GM19193 (cell line): ENCODE measurements around the gene KAT2B.

Experiments
- POLR2A ChIP-seq: IDR thresholded peaks from 4 replicates; pipeline ENCODE4 v1.6.1; 2011; ENCODE audit not compliant: insufficient read depth, insufficient read length; ENCODE audit errors: extremely low read depth

Gene KAT2B

DNA sequence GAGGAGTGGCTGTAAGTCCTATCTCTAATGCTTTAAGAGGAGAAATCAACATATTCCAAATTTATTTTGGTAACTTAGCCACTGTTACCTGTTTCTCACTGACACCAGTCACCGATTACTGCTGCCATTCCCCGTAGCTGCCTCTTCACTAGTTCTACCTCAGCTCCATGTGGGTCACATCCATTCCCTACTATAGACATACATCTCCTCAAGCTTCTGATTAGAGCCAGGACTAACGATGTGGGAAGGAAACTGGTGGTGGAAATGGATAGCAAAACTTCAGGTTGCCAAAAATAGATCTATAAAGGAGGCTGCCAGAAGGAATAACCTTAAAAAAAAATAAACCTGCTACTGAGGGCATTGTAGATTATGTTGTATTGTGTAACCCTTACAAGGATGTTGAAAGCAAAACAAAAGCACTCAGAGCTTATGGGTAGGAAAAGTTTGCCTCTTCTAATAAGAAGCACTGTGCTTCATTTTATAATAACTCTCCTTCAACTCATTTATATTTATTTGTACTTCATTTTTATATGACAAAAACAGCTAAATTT, 56.0 kb downstream of the KAT2B start:
- TF ChIP-seq POLR2A: no peak

DNA sequence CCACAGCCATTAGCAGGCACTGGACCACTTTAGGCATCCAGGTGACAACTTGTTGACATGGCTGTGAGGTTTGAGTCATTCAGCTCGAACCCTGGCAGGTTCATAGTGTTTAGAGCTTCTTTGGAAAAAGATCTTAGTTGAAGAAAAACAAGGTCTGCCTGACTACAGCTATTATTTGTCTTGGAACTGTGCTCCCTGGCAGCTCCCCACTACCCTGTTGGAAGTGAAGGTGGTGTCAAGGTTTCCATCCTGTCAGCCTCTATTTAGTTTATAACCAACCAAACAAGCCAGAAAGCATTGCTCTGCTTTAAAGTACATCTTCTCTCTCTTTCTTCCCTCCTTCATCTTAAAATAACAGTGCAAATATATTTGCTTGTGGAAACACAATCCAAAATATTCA, 56.8 kb downstream of the KAT2B start:
- TF ChIP-seq POLR2A: no peak

DNA sequence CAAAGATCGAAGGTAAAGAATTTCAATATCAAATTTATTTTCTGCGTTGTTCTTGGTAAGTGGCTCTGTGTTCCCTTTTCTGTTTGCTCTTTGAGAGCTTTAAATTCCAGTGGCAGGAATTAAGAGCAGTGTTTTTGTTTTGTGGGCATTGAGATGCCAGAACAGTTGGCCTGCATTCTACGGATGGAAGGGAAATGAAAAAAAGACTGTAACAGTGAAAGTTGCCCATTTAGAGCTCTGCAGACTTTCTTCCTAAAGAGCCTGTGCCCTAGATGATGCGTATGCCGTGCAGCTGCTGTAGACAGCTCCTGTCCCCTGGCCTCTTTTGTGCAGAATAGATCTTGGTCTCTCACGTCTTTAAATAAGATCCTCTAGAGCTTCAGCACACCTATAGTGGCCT, 58.8 kb downstream of the KAT2B start:
- TF ChIP-seq POLR2A: no peak

DNA sequence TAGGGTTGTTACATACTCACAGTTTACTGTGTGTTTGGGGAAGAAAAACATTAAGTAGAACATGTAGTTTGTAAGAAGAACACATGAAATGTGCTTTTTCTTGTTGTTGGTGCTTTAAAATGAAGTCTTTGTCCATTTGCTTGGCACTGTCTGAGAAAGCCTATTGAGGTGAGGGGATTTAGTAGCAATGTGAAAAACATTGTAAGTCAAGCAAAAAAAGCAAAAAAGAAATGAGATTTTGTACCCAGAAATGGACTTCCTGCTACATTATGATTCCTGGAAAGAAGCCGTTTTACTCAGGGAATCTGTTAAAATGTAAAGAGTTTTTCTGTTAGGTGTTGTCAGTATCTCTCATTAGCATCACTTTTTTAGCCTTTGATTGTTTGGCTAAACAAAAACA, 59.9 kb downstream of the KAT2B start:
- no peak for TF ChIP-seq POLR2A

DNA sequence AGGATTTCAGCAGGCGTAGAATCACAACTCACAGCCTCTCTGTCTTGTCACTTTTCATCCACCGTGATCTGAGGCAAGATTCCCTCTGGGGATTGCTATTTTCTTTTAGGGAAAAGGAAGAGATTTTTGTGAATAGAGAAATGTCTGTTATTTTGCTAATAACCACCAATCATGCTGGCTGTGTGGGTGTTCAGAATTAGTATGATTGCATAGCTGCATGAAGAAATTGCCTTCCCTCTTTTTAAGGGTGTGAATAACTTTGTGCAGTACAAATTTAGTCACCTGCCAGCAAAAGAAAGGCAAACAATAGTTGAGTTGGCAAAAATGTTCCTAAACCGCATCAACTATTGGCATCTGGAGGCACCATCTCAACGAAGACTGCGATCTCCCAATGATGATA, 60.8 kb downstream of the KAT2B start:
- TF ChIP-seq POLR2A: no peak

DNA sequence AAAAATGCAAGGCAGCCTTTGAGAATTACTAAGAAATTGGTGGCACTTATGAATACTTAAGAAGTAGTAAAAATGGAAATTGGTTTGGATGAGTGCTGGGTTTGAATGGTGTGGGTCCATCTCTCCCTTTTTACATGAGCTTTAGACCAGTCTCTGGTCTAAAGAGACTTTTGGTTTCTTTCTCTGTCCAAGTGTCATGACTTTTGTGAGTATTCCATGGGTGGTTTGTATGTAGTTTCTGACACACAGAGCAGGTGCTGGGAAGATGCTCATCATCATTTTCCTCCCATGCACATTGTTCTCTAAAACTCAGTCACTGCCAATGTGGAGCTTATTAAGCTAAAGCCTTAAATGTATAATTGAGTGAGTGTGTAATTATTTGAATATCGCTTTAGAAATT, 63.5 kb downstream of the KAT2B start:
- no peak for TF ChIP-seq POLR2A

DNA sequence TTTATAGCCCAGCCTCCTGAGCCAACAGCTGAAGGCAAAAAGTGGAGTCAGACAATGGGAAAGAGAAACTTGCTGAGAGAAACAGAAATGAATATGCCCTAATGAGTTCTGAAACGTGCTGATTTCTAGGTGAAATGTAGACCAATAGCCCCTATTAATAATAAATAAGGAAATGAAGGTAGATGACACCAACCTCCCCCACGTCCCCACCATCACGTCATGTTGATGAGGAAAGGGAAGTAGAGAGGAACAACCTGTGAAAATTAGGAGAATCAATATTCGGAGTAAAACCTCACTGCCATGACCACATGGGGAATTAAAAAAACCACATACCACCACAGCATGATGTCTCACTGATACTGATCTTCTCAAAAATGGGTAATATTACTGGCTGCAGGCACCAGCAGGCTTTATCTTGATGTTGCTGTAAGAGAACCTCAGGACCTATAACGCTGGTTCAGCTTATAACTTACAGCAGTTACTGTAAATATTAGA, 64.0 kb downstream of the KAT2B start:
- no peak for TF ChIP-seq POLR2A

DNA sequence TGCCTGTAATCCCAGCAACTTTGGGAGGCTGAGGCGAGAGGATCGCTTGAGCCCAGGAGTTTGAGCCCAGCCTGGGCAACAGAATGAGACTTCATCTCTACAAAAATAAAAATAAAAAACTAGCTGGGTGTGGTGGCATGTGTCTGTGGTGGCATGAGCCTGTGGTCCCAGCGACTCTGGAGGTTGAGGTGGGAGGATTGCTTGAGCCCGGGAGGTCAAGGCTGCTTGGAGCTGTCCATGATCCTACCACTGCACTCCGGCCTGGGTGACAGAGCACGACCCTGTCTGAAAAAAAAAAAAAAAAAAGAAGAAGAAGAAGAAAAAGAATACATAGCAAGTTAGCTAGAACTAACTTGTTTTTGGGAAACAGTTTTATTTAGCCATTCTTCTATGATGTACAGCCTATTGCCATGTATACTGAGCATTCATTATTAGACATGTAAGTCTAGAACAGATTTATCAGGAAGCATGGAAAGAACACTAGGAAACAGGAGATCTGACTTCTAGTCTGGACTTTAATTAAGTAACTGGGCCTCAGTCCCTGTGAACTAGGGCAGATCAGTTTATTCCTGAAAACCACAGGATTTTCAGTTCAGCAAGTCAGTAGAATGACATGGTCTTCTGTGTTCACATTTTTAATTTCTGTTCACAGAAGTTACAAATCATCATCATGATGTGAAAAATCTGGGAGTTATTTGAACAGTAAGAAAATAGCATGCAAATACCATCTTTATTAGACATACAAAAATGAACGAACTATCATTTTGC, 65.5 kb downstream of the KAT2B start:
- no peak for TF ChIP-seq POLR2A

DNA sequence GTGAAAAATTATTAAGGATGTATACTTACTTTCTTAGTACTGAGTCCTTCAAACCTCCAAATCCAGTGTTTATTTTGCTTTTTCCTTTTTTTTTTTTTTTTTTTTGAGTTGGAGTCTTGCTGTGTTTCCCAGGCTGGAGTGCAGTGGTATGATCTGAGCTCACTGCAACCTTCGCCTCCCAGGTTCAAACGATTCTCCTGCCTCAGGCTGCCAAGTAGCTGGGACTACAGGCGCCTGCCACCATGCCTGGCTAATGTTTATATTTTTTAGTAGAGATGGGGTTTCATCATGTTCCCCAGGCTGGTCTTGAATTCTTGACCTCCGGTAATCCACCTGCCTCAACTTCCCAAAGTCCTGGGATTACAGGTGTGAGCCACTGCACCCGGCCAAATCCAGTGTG, 67.5 kb downstream of the KAT2B start:
- no peak for TF ChIP-seq POLR2A

DNA sequence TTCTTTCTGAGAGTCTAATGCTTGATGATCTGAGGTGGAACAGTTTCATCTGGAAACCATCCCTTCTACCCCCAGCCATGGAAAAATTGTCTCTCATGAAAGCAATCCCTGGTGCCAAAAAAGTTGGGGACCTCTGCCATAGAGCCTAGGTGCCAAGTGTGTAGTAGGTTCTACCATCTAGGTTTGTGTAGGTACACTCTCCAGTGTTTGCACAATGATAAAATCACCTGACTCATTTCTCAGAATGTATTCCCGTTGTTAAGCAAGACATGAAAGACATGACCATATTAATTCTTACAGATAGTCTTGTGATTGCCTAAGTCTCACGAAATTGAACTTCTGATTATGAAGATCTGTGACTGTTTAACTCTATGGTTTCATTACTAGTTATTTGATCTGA, 68.6 kb downstream of the KAT2B start:
- no peak for TF ChIP-seq POLR2A

DNA sequence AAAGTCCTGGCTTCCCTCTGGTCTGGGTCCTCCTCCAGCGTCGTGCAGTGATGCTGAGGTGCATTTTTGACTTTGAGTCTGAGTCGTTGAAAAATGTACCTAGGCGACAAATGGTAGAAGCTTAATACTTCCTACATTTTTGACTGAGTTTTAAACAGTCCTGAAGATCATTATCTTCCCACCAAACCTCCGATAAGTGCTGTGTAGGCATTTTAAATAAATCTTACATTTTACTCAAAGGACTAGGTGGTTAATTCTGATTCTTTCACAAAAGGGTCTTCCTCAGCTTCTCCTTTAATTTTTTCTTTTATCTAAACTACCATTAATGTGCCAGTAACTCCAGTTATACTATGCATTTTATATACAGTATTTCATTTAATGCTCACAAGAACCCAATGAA, 70.6 kb downstream of the KAT2B start:
- no peak for TF ChIP-seq POLR2A

DNA sequence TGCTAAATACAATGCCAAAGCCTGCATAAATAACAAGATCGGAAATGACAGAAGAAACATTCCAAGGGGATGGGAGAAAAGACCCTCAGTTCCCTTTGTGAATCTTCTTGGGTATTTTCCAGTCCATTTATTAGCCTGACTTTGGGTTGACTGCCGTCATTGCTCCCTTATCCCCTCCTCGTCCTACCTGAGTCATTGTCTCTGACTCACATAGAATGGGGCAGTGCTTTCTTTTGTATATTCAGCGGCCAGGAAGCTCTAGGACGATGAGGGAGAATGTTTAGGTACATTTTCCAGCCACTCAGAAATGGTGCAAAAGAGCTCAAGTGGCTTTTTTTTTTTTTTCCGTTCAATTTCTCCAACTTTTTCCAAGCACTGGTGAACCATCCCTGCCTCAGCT, 71.6 kb downstream of the KAT2B start:
- no peak for TF ChIP-seq POLR2A

DNA sequence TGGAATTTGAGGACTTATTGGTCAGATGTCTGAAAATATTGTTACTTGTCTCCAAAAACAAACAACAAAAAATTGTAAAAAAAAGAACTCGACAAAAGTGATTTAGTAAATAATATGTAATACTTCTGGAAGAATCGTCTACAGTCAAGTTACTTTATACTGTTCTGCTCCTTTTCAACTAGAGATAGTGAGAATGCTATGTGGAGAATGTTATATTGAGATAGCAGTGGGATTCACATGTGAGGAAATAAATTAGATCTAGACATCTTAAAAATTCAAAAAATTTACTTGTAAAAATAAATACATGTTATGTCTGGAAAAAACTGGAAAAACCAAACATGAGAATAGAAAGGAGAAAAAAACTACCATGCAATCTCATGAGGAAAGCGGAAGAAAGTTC, 80.8 kb downstream of the KAT2B start:
- TF ChIP-seq POLR2A: no peak

DNA sequence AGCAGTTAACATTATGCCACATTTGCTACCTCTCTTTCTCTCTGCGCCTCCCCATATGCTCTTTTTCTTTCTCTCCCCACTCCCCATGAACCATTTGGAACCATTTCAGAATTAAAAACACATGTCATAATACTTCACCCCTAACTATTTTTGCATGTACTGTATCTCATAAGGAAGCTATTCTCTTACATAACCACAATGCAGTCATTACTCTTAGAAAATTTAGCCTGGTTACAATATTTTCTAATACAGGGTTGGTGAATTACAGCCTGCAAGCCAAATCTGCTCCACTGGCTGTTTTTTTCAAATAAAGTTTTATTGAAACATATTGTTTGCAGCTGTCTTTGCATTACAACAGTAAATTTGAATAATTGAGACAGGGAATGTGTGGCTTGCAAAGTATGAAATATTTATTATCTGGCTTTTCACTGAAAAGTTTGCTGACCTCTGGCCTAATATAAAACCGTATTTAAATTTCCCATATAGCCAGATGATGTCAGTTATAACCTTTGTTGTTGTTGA, 82.9 kb downstream of the KAT2B start:
- no peak for TF ChIP-seq POLR2A

DNA sequence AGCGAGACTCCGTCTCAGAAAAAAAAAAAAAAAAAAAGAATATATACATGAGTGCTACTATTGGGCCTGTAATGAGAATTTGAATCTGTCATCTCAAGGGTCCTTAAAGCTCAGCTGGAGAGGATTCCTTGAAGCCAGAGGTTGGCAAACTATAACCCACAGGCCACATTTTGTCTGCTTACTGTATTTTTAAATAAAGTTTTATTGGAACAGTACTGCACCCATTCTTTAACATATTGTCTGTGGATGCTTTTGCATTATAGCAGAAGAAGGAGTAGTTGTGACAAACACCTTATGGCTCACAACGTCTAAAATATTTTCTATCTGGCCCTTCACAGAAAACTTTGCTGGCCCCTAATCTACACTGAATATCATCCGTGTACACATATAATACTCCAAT, 85.0 kb downstream of the KAT2B start:
- TF ChIP-seq POLR2A: no peak

DNA sequence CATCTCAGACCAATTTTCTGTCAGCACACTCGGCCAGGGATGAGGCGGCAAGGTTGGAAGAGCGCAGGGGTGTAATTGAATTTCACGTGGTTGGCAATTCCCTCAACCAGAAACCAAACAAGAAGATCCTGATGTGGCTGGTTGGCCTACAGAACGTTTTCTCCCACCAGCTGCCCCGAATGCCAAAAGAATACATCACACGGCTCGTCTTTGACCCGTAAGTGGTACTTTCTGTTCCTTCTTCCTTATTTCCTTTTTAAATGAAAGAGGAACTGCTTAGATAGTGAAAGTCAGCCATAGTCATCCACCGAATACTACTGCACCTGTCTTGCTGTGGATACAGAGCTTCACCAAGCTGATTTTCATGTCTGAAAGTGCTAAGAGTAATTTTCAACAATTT, 85.7 kb downstream of the KAT2B start:
- TF ChIP-seq POLR2A: no peak
